ENCODE data around the gene PLK5. TPM values are rescaled to one million over a fixed set of nuclear protein-coding genes. Genes with fewer than 3 reads are reported as not detected.
A peak's percentile ranks its signal among the peaks of the same experiment; 100 is the strongest.
"Not testable (repeated sequence)": the region's sequence is repeated elsewhere in the genome, so short reads cannot be mapped to it uniquely, and the experiment has no call there.

Gene PLK5
- total RNA-seq, 2 donors from 2014 or later: not detected

- Mint-ChIP-seq H3K27ac (no peak overlapping the region), H3K36me3 (ENCODE audit: insufficient read depth in 2 of 2) (no peaks in the 10 kb centered on the region), H3K4me3 (no peak overlapping the region), H3K9me3 (no peaks in the 10 kb centered on the region), H3K4me1 (ENCODE audit: low read depth) (peaks cover 7% of the 10 kb centered on the region), H3K27me3 (ENCODE audit: low read depth) (no peaks in the 10 kb centered on the region)
- no peak for DNase-seq
- no peak for ATAC-seq (replicated peaks in 1 of 2)
Observed at GRCh38 chr19:1516395-1516753, 7.5 kb upstream of the PLK5 start.

- H3K4me3 Mint-ChIP-seq: no peak overlapping the region
- H3K4me1 Mint-ChIP-seq (ENCODE audit: low read depth): no peaks in the 10 kb centered on the region
Observed at GRCh38 chr19:1518471-1518870, 5.4 kb upstream of the PLK5 start.

GRCh38 chr19:1519802-1520201 is 4.1 kb upstream of the PLK5 start:
- not testable (repeated sequence) for H3K4me1 Mint-ChIP-seq (ENCODE audit: low read depth); DNase-seq; H3K27ac Mint-ChIP-seq; H3K4me3 Mint-ChIP-seq; ATAC-seq (replicated peaks in 1 of 2); H3K9me3 Mint-ChIP-seq; H3K36me3 Mint-ChIP-seq (ENCODE audit: insufficient read depth in 2 of 2)
- H3K27me3 Mint-ChIP-seq (ENCODE audit: low read depth): peaks cover 19% of the 10 kb centered on the region

More at GRCh38 chr19:1518471-1518870, 5.4 kb upstream of the PLK5 start:
- Mint-ChIP-seq H3K36me3 (ENCODE audit: insufficient read depth in 2 of 2) (no peaks in the 10 kb centered on the region), H3K27ac (no peak overlapping the region), H3K9me3 (no peaks in the 10 kb centered on the region), H3K27me3 (ENCODE audit: low read depth) (peaks cover 11% of the 10 kb centered on the region)
- ATAC-seq (replicated peaks in 1 of 2) (no peak), DNase-seq (no peak)

GRCh38 chr19:1520203-1520780 is 3.6 kb upstream of the PLK5 start:
- DNase-seq: no peak
- Mint-ChIP-seq H3K27me3 (ENCODE audit: low read depth) (peaks cover 24% of the 10 kb centered on the region), H3K9me3 (no peaks in the 10 kb centered on the region), H3K4me3 (no peak overlapping the region), H3K36me3 (ENCODE audit: insufficient read depth in 2 of 2) (peaks cover 0 to 5% of the 10 kb centered on the region in 2 donors), H3K4me1 (ENCODE audit: low read depth) (peaks cover 6% of the 10 kb centered on the region), H3K27ac (no peak overlapping the region)
- ATAC-seq (replicated peaks in 1 of 2): no peak

GRCh38 chr19:1521636-1522035 is 2.2 kb upstream of the PLK5 start:
- Mint-ChIP-seq H3K4me3 (no peak overlapping the region), H3K9me3 (no peaks in the 10 kb centered on the region), H3K27ac (no peak overlapping the region), H3K36me3 (ENCODE audit: insufficient read depth in 2 of 2) (peaks cover 0 to 5% of the 10 kb centered on the region in 2 donors), H3K27me3 (ENCODE audit: low read depth) (peaks cover 34% of the 10 kb centered on the region), H3K4me1 (ENCODE audit: low read depth) (peaks cover 6% of the 10 kb centered on the region)
- no peak for DNase-seq
- ATAC-seq (replicated peaks in 1 of 2): no peak

GRCh38 chr19:1522061-1522460 is 1.8 kb upstream of the PLK5 start:
- peaks cover 0 to 5% of the 10 kb centered on the region in 2 donors for H3K36me3 Mint-ChIP-seq (ENCODE audit: insufficient read depth in 2 of 2)
- peaks cover 34% of the 10 kb centered on the region for H3K27me3 Mint-ChIP-seq (ENCODE audit: low read depth)

GRCh38 chr19:1522838-1523237 is 1.0 kb upstream of the PLK5 start:
- ATAC-seq (replicated peaks in 1 of 2) (no peak), DNase-seq (no peak)
- H3K9me3 Mint-ChIP-seq: no peaks in the 10 kb centered on the region
- no peak overlapping the region for H3K4me3 Mint-ChIP-seq
- H3K36me3 Mint-ChIP-seq (ENCODE audit: insufficient read depth in 2 of 2): peaks cover 0 to 5% of the 10 kb centered on the region in 2 donors
- H3K27me3 Mint-ChIP-seq (ENCODE audit: low read depth): peaks cover 34% of the 10 kb centered on the region
- peaks cover 6% of the 10 kb centered on the region for H3K4me1 Mint-ChIP-seq (ENCODE audit: low read depth)
- H3K27ac Mint-ChIP-seq: no peak overlapping the region

More at GRCh38 chr19:1522061-1522460, 1.8 kb upstream of the PLK5 start:
- Mint-ChIP-seq H3K4me3 (no peak overlapping the region), H3K4me1 (ENCODE audit: low read depth) (peaks cover 6% of the 10 kb centered on the region), H3K9me3 (no peaks in the 10 kb centered on the region), H3K27ac (no peak overlapping the region)
- no peak for ATAC-seq (replicated peaks in 1 of 2)
- no peak for DNase-seq

- Mint-ChIP-seq H3K4me1 (ENCODE audit: low read depth) (peaks cover 6% of the 10 kb centered on the region), H3K4me3 (peak overlapping the region in 1 of 2 donors; percentile 46), H3K27ac (no peak overlapping the region), H3K9me3 (no peaks in the 10 kb centered on the region), H3K36me3 (ENCODE audit: insufficient read depth in 2 of 2) (peaks cover 0 to 5% of the 10 kb centered on the region in 2 donors), H3K27me3 (ENCODE audit: low read depth) (peaks cover 34% of the 10 kb centered on the region)
- ATAC-seq (replicated peaks in 1 of 2) (no peak), DNase-seq (no peak)
Observed at GRCh38 chr19:1524287-1524971, 552 bp downstream of the PLK5 start.

GRCh38 chr19:1524972-1525325 is 1.1 kb downstream of the PLK5 start:
- Mint-ChIP-seq H3K36me3 (ENCODE audit: insufficient read depth in 2 of 2) (peaks cover 0 to 5% of the 10 kb centered on the region in 2 donors), H3K27me3 (ENCODE audit: low read depth) (peaks cover 34% of the 10 kb centered on the region), H3K27ac (no peak overlapping the region), H3K4me1 (ENCODE audit: low read depth) (peaks cover 6% of the 10 kb centered on the region), H3K4me3 (no peak overlapping the region), H3K9me3 (no peaks in the 10 kb centered on the region)
- ATAC-seq (replicated peaks in 1 of 2) (no peak), DNase-seq (no peak)

- Mint-ChIP-seq H3K4me1 (ENCODE audit: low read depth) (peaks cover 6% of the 10 kb centered on the region), H3K4me3 (no peak overlapping the region), H3K36me3 (ENCODE audit: insufficient read depth in 2 of 2) (peaks cover 0 to 5% of the 10 kb centered on the region in 2 donors), H3K27ac (no peak overlapping the region), H3K27me3 (ENCODE audit: low read depth) (peaks cover 34% of the 10 kb centered on the region), H3K9me3 (no peaks in the 10 kb centered on the region)
- no peak for ATAC-seq (replicated peaks in 1 of 2)
- DNase-seq: no peak
Observed at GRCh38 chr19:1525343-1525742, 1.5 kb downstream of the PLK5 start.

GRCh38 chr19:1526066-1526778 is 2.3 kb downstream of the PLK5 start:
- Mint-ChIP-seq H3K27ac (no peak overlapping the region), H3K9me3 (no peaks in the 10 kb centered on the region), H3K36me3 (ENCODE audit: insufficient read depth in 2 of 2) (peaks cover 0 to 5% of the 10 kb centered on the region in 2 donors), H3K4me3 (no peak overlapping the region), H3K27me3 (ENCODE audit: low read depth) (peaks cover 34% of the 10 kb centered on the region), H3K4me1 (ENCODE audit: low read depth) (peaks cover 6% of the 10 kb centered on the region)
- ATAC-seq (replicated peaks in 1 of 2) (no peak), DNase-seq (no peak)

GRCh38 chr19:1526979-1527649 is 3.2 kb downstream of the PLK5 start:
- Mint-ChIP-seq H3K27me3 (ENCODE audit: low read depth) (peaks cover 30% of the 10 kb centered on the region), H3K4me1 (ENCODE audit: low read depth) (peaks cover 6% of the 10 kb centered on the region), H3K9me3 (no peaks in the 10 kb centered on the region), H3K36me3 (ENCODE audit: insufficient read depth in 2 of 2) (peaks cover 0 to 5% of the 10 kb centered on the region in 2 donors), H3K27ac (no peak overlapping the region), H3K4me3 (no peak overlapping the region)
- ATAC-seq (replicated peaks in 1 of 2): no peak
- DNase-seq: no peak

GRCh38 chr19:1527650-1528309 is 3.9 kb downstream of the PLK5 start:
- Mint-ChIP-seq H3K9me3 (no peaks in the 10 kb centered on the region), H3K27me3 (ENCODE audit: low read depth) (peaks cover 29% of the 10 kb centered on the region), H3K4me3 (no peak overlapping the region), H3K27ac (no peak overlapping the region), H3K36me3 (ENCODE audit: insufficient read depth in 2 of 2) (peaks cover 0 to 5% of the 10 kb centered on the region in 2 donors), H3K4me1 (ENCODE audit: low read depth) (peaks cover 6% of the 10 kb centered on the region)
- no peak for DNase-seq
- ATAC-seq (replicated peaks in 1 of 2): no peak

All from activated T-cell treated with anti-CD3 and anti-CD28 coated beads, Interleukin-2, amount 50 U/mL, for 72 hours (primary cell).